CD8-positive, alpha-beta memory T cell (primary cell): ENCODE results near the gene PDZD2. TPM values are rescaled to one million over a fixed set of nuclear protein-coding genes. Genes with fewer than 3 reads are reported as not detected.
"Not testable (repeated sequence)": the region's sequence is repeated elsewhere in the genome, so short reads cannot be mapped to it uniquely, and the experiment has no call there.

Experiments used
- CTCF ChIA-PET: fragments of 350-600 bp; sonication (Branson Sonifier 250); formaldehyde crosslinking; loops from one replicate; lab custom pipeline; 2021; ENCODE audit warnings: antibody characterized with exemption; lab: Charles Lee
- POLR2A ChIA-PET: fragments of 350-600 bp; sonication (Branson Sonifier 250); formaldehyde crosslinking; loops from one replicate; lab custom pipeline; 2021; ENCODE audit warnings: antibody characterized with exemption; lab: Charles Lee
- DNase-seq, 5 donors: peaks; one replicate each; pipeline versions ENCODE4 v3.0.0 to v3.0.0-alpha.2; 2020 to 2022; ENCODE audit warnings: mixed read lengths in 1 of 5
- H3K27ac ChIP-seq: one replicate; pipeline ENCODE4 v1.7.0; 2013; ENCODE audit warnings: low read depth, mild to moderate bottlenecking, low read length, moderate library complexity
- H3K27me3 ChIP-seq: 2 replicates; pipeline ENCODE4 v1.7.0; 2013; ENCODE audit warnings: low read length, mild to moderate bottlenecking; ENCODE audit not compliant: insufficient read depth, poor library complexity, severe bottlenecking
- H3K36me3 ChIP-seq: 2 replicates; pipeline ENCODE4 v1.7.0; 2013; ENCODE audit warnings: mild to moderate bottlenecking, low read length, moderate library complexity; ENCODE audit not compliant: insufficient read depth
- H3K4me1 ChIP-seq: 2 replicates; pipeline ENCODE4 v1.7.0; 2013; ENCODE audit warnings: mild to moderate bottlenecking, low read length, moderate library complexity; ENCODE audit not compliant: insufficient read depth
- H3K4me3 ChIP-seq: 2 replicates; pipeline ENCODE4 v1.7.0; 2013; ENCODE audit warnings: mild to moderate bottlenecking, low read length
- H3K9me3 ChIP-seq: 2 replicates; pipeline ENCODE4 v1.7.0; 2013; ENCODE audit warnings: mild to moderate bottlenecking, low read length
- H3K27ac Mint-ChIP-seq, 8 donors: one replicate each; pipeline ENCODE4 v1.8.0; 2020 to 2021; ENCODE audit warnings: mixed read lengths in 8 of 8, mild to moderate bottlenecking in 6 of 8, inconsistent platforms in 3 of 8, moderate library complexity in 3 of 8
- H3K27me3 Mint-ChIP-seq, 2 donors: one replicate each; pipeline ENCODE4 v1.8.0; 2020 to 2021; ENCODE audit warnings: mixed read lengths in 2 of 2, mild to moderate bottlenecking in 1 of 2, moderate library complexity in 1 of 2
- H3K36me3 Mint-ChIP-seq, 3 donors: one replicate each; pipeline ENCODE4 v1.8.0; 2020 to 2021; ENCODE audit warnings: mixed read lengths in 3 of 3, inconsistent platforms in 1 of 3, mild to moderate bottlenecking in 1 of 3
- H3K4me1 Mint-ChIP-seq, 3 donors: one replicate each; pipeline ENCODE4 v1.8.0; 2020 to 2021; ENCODE audit warnings: mixed read lengths in 3 of 3, inconsistent platforms in 1 of 3, mild to moderate bottlenecking in 1 of 3
- H3K4me3 Mint-ChIP-seq, 7 donors: one replicate each; pipeline ENCODE4 v1.8.0; 2020 to 2021; ENCODE audit warnings: mixed read lengths in 7 of 7, mild to moderate bottlenecking in 6 of 7, moderate library complexity in 4 of 7, inconsistent platforms in 2 of 7
- H3K9me3 Mint-ChIP-seq, 5 donors: one replicate each; pipeline ENCODE4 v1.8.0; 2020 to 2022; ENCODE audit warnings: mixed read lengths in 5 of 5, mild to moderate bottlenecking in 3 of 5, moderate library complexity in 2 of 5, inconsistent platforms in 1 of 5
- polyA plus RNA-seq: library from polyadenylated mRNA; unstranded; fragments of 300-500 nt; fragmentation: Illumina TruSeq; gene quantifications from one replicate; pipeline ENCODE4 v1.2.3, GENCODE V29; 2021
- total RNA-seq, 2 experiments: library from RNA; stranded (reverse); gene quantifications; one replicate each; pipeline ENCODE4 v1.2.3, GENCODE V29; 2021

Gene PDZD2
- total RNA-seq (under 1 TPM; 0.15 to 0.27 TPM), polyA plus RNA-seq (0.40 TPM)

DNA sequence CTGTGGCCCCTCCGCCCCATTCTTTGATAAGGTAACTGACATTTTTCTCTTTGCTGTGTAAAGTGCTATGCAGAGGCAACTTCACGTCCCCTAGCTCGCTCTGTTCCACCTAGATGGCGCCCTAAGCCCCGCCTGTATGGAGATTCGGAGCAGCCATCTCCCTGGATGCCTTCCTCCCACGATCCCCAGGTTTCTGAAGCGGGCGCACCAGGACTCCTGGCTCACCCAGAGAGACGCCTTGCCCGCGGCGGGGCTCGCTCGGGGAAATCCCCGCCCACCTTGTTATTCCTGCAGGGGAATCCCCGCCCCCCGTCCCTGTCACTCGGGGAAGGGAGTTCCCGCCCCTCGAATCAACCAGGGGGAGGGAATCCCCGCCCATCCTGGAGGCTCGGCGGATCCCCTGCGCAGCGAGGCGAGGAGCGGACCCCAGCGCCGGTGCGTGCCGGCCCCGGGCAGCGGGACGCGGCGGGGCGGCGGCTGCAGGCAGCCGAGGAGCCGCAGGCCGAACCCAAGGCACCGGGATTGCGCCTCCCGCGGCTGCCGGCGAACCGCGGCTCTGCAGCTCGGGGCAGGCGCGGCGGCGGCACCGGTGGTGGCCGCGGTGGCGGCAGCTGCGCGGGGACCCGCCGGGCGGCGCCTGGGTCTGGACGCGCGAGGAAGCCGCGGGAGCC is at the start of gene PDZD2:
PDZD2 (plus strand) TSS at position 384 of the 671 bp plus-strand sequence.
- Histone ChIP-seq H3K4me1 (peaks cover 7% of the 10 kb centered on the region), H3K27me3 (peaks cover 5% of the 10 kb centered on the region), H3K4me3 (peak within 1 kb of the TSS; percentile 75), H3K27ac (no peak within 1 kb of the TSS), H3K9me3 (no peaks in the 10 kb centered on the region), H3K36me3 (no peaks in the 10 kb centered on the region)
- no peaks in the 10 kb centered on the region for H3K9me3 Mint-ChIP-seq
- peak within 1 kb of the TSS; percentile 80 to 92 (median 84) for H3K4me3 Mint-ChIP-seq
- H3K27ac Mint-ChIP-seq: peak within 1 kb of the TSS in 5 of 8 donors; percentile 40 to 89 (median 62)
- H3K36me3 Mint-ChIP-seq: no peaks in the 10 kb centered on the region
- ChIA-PET POLR2A (no interaction called here), CTCF (interaction anchor here (1.0 to 1.5 kb wide), 4 partner anchors 8 to 438 kb away, joined by 3 read pairs; no protein-coding TSS in a partner anchor)
- peaks cover 3 to 17% (median 7%) of the 10 kb centered on the region in 3 donors for H3K4me1 Mint-ChIP-seq
- H3K27me3 Mint-ChIP-seq: peaks cover 5 to 26% of the 10 kb centered on the region in 2 donors
- peak; percentile 40 to 72 (median 49) for DNase-seq

- Histone ChIP-seq H3K9me3 (no peaks in the 10 kb centered on the region), H3K4me3 (no peak overlapping the region), H3K4me1 (no peaks in the 10 kb centered on the region), H3K36me3 (no peaks in the 10 kb centered on the region), H3K27ac (no peak overlapping the region), H3K27me3 (no peaks in the 10 kb centered on the region)
- Mint-ChIP-seq H3K27me3 (peaks cover 10 to 20% of the 10 kb centered on the region in 2 donors), H3K9me3 (no peaks in the 10 kb centered on the region), H3K4me3 (no peak overlapping the region), H3K36me3 (no peaks in the 10 kb centered on the region), H3K4me1 (no peaks in the 10 kb centered on the region), H3K27ac (no peak overlapping the region)
- ChIA-PET CTCF (interaction anchor here (0.6 kb wide), 1 partner anchor 44 kb away, joined by 3 read pairs; no protein-coding TSS in a partner anchor), POLR2A (interaction anchor here (0.6 kb wide), 1 partner anchor 1013 kb away, joined by 6 read pairs; no protein-coding TSS in a partner anchor)
- DNase-seq: no peak
Measured at GRCh38 chr5:31593665-31594064, 45.3 kb upstream of the PDZD2 start.

DNA sequence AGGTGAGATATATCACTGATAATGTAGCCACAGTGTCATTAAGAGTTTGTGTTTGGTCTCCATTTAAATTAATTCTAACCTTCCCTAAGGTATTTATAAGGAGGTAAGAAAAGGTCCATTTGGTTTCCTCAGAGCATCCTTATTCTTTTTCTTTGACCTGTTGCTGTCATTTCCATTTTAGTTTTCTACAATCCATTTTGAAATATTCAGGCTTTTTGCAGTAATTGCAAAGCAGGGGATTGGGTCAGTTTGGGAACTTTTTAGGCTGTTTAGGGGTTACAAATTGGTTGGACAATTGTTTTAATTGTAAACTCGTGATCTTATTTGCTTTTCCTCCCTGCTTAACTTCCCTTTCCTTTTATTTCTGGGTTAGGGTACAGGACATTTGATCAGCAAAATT is 42.6 kb upstream of the PDZD2 start:
- CTCF ChIA-PET: no interaction called here
- no peak overlapping the region for H3K27ac Mint-ChIP-seq
- H3K4me1 Mint-ChIP-seq: no peaks in the 10 kb centered on the region
- H3K4me3 ChIP-seq: no peak overlapping the region
- peaks cover 13 to 23% of the 10 kb centered on the region in 2 donors for H3K27me3 Mint-ChIP-seq
- DNase-seq: no peak
- H3K9me3 ChIP-seq: no peaks in the 10 kb centered on the region
- H3K4me1 ChIP-seq: no peaks in the 10 kb centered on the region
- H3K4me3 Mint-ChIP-seq: no peak overlapping the region
- no peaks in the 10 kb centered on the region for H3K36me3 ChIP-seq
- POLR2A ChIA-PET: no interaction called here
- H3K27ac ChIP-seq: no peak overlapping the region
- H3K27me3 ChIP-seq: no peaks in the 10 kb centered on the region
- no peaks in the 10 kb centered on the region for H3K36me3 Mint-ChIP-seq
- H3K9me3 Mint-ChIP-seq: no peaks in the 10 kb centered on the region

- Histone ChIP-seq H3K4me1 (no peaks in the 10 kb centered on the region), H3K9me3 (no peaks in the 10 kb centered on the region), H3K27ac (no peak overlapping the region), H3K4me3 (no peak overlapping the region), H3K27me3 (no peaks in the 10 kb centered on the region), H3K36me3 (no peaks in the 10 kb centered on the region)
- no peaks in the 10 kb centered on the region for H3K4me1 Mint-ChIP-seq
- no peak overlapping the region for H3K27ac Mint-ChIP-seq
- DNase-seq: no peak
- H3K27me3 Mint-ChIP-seq: peaks cover 13 to 30% of the 10 kb centered on the region in 2 donors
- POLR2A ChIA-PET: interaction anchor here (0.7 kb wide), 1 partner anchor 38 kb away, joined by 3 read pairs; no protein-coding TSS in a partner anchor
- H3K4me3 Mint-ChIP-seq: no peak overlapping the region
- CTCF ChIA-PET: interaction anchor here (1.5 kb wide), 1 partner anchor 9 kb away, joined by 4 read pairs; no protein-coding TSS in a partner anchor
- H3K36me3 Mint-ChIP-seq: no peaks in the 10 kb centered on the region
- H3K9me3 Mint-ChIP-seq: no peaks in the 10 kb centered on the region
Measured at GRCh38 chr5:31598640-31599611, 40.0 kb upstream of the PDZD2 start.

- CTCF ChIA-PET, DNase-seq, H3K9me3 Mint-ChIP-seq, H3K36me3 ChIP-seq, H3K4me3 ChIP-seq, H3K27ac ChIP-seq, H3K27ac Mint-ChIP-seq, H3K4me1 Mint-ChIP-seq, H3K9me3 ChIP-seq, H3K36me3 Mint-ChIP-seq, H3K4me3 Mint-ChIP-seq, H3K27me3 ChIP-seq, H3K4me1 ChIP-seq, POLR2A ChIA-PET: not testable (repeated sequence)
- peaks cover 12 to 18% of the 10 kb centered on the region in 2 donors for H3K27me3 Mint-ChIP-seq
Measured at GRCh38 chr5:31602305-31602704, 36.6 kb upstream of the PDZD2 start.

DNA sequence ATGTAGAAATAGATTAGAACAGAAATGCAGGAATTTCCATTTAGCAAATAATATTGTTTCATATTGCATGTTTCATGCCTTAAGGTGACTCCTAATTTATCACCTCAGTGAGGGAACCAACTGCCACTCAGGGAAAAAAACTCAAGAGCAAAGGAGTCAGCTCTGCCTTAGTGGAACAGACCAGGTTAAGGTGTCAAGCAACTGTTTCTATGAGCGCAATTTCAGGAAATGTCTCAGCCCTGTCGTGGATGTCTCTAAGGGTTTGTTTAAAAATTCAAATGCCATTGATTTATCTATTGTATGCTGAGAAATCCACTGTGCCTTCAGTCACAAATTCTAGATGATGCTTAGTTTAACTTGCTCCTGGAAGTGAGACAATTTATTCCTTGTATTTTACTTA is 34.7 kb upstream of the PDZD2 start:
- no peak overlapping the region for H3K27ac Mint-ChIP-seq
- CTCF ChIA-PET: no interaction called here
- H3K4me3 Mint-ChIP-seq: no peak overlapping the region
- Histone ChIP-seq H3K27ac (no peak overlapping the region), H3K4me1 (no peaks in the 10 kb centered on the region), H3K4me3 (no peak overlapping the region), H3K36me3 (no peaks in the 10 kb centered on the region), H3K9me3 (no peaks in the 10 kb centered on the region), H3K27me3 (no peaks in the 10 kb centered on the region)
- H3K36me3 Mint-ChIP-seq: no peaks in the 10 kb centered on the region
- H3K9me3 Mint-ChIP-seq: no peaks in the 10 kb centered on the region
- no peak for DNase-seq
- peaks cover 5 to 11% of the 10 kb centered on the region in 2 donors for H3K27me3 Mint-ChIP-seq
- H3K4me1 Mint-ChIP-seq: no peaks in the 10 kb centered on the region
- POLR2A ChIA-PET: no interaction called here

DNA sequence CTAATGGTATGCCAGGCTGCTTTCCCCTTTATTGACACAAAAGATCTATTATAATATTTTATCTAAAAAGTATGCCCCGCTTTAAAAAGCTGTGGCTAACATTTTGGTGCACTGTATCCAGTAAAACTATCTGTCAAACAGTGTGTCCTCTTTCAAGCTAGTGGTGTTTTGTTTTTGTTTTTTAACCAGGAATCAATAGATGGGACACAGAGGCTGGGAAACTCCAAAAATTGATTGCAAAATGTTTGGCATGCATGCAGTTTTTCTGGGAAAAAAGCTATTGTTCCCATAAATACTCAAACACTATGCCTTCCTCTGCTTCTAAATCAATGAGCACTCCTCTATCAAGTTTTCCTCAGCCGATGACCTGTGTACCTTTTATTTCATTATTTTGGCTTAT is 34.3 kb upstream of the PDZD2 start:
- DNase-seq: no peak
- Mint-ChIP-seq H3K9me3 (no peaks in the 10 kb centered on the region), H3K4me1 (no peaks in the 10 kb centered on the region), H3K27ac (no peak overlapping the region), H3K27me3 (peaks cover 5 to 11% of the 10 kb centered on the region in 2 donors), H3K4me3 (no peak overlapping the region), H3K36me3 (no peaks in the 10 kb centered on the region)
- H3K4me3 ChIP-seq: no peak overlapping the region
- H3K4me1 ChIP-seq: no peaks in the 10 kb centered on the region
- ChIA-PET POLR2A (no interaction called here), CTCF (no interaction called here)
- H3K9me3 ChIP-seq: no peaks in the 10 kb centered on the region
- H3K27me3 ChIP-seq: no peaks in the 10 kb centered on the region
- H3K27ac ChIP-seq: no peak overlapping the region
- H3K36me3 ChIP-seq: no peaks in the 10 kb centered on the region

DNA sequence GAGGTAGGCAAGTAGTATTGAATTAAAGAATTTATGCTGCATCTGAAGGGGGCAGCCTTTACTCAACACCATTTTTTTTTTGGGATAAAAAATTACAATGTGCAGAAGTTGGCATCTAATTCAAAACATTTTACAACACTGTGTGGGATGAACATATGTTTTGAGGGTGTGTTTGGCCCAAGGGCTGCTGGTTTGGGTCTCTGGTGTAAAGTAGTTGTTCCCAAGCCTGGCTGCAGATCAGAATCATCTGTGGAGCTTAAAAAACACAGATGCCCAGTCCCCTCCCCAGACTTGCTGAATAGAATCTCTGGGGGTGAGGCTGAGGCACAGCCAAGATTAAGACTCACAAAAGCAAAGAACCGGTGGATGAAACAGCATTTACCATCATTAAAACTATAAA is 33.0 kb upstream of the PDZD2 start:
- H3K27ac Mint-ChIP-seq: no peak overlapping the region
- Histone ChIP-seq H3K27me3 (no peaks in the 10 kb centered on the region), H3K36me3 (no peaks in the 10 kb centered on the region), H3K4me1 (no peaks in the 10 kb centered on the region), H3K9me3 (no peaks in the 10 kb centered on the region), H3K27ac (no peak overlapping the region), H3K4me3 (no peak overlapping the region)
- ChIA-PET CTCF (no interaction called here), POLR2A (no interaction called here)
- no peak for DNase-seq
- peaks cover 4 to 11% of the 10 kb centered on the region in 2 donors for H3K27me3 Mint-ChIP-seq
- no peaks in the 10 kb centered on the region for H3K36me3 Mint-ChIP-seq
- H3K4me3 Mint-ChIP-seq: no peak overlapping the region
- no peaks in the 10 kb centered on the region for H3K4me1 Mint-ChIP-seq
- no peaks in the 10 kb centered on the region for H3K9me3 Mint-ChIP-seq
